Endothelial cell of umbilical vein (primary cell): ENCODE measurements around the gene INTS1. TPM values are rescaled to one million over a fixed set of nuclear protein-coding genes. Genes with fewer than 3 reads are reported as not detected.

Experiments used
- BruUV-seq: library from RNA; stranded (reverse); fragments of 400-500 nt; replicated peaks from 2 replicates; lab custom pipeline; 2021; lab: Mats Ljungman, UMichigan
- CTCF ChIA-PET: fragments of 300-600, 350-600 bp; sonication (Branson Sonifier 250); formaldehyde crosslinking; loops from one replicate; lab custom pipeline; 2021; ENCODE audit warnings: antibody characterized with exemption, inconsistent platforms; lab: Charles Lee
- POLR2A ChIA-PET: fragments of 300-600, 350-600 bp; sonication (Branson Sonifier 250); formaldehyde crosslinking; loops from one replicate; lab custom pipeline; 2021; ENCODE audit warnings: antibody characterized with exemption, inconsistent platforms; lab: Charles Lee
- DNase-seq: peaks from one replicate; pipeline ENCODE4 v3.0.0-alpha.2; 2011; ENCODE audit warnings: low read depth, low spot score
- FAIRE-seq: peaks from 2 replicates; lab custom pipeline; 2011; peaks lifted over from hg19 to GRCh38; lab: Jason Lieb, UNC
- H2AFZ ChIP-seq: 2 replicates; pipeline ENCODE4 v1.6.0; 2012; ENCODE audit warnings: low read depth, low read length, control low read depth, inconsistent platforms
- H3K27ac ChIP-seq: 2 replicates; pipeline ENCODE4 v1.5.1; 2011; ENCODE audit warnings: low read depth, mild to moderate bottlenecking, control low read depth, low read length, moderate library complexity; ENCODE audit not compliant: insufficient read depth
- H3K27me3 ChIP-seq, 2 experiments: 2 replicates each; pipeline versions ENCODE4 v1.6.0 to v1.6.1; 2011; ENCODE audit warnings: low read length in 2 of 2, mixed read lengths in 1 of 2; ENCODE audit not compliant: control insufficient read depth in 2 of 2, insufficient read depth in 2 of 2
- H3K36me3 ChIP-seq, 2 experiments: 2 replicates in 1 of 2; 3 replicates in 1 of 2; pipeline ENCODE4 v1.5.1; 2011; ENCODE audit warnings: low read length in 2 of 2, mild to moderate bottlenecking in 1 of 2, moderate library complexity in 1 of 2; ENCODE audit not compliant: control insufficient read depth in 2 of 2, insufficient read depth in 2 of 2; ENCODE audit errors: extremely low read depth in 1 of 2
- H3K4me1 ChIP-seq: 3 replicates; pipeline ENCODE4 v1.5.1; 2011; ENCODE audit warnings: mild to moderate bottlenecking, low read length; ENCODE audit not compliant: control insufficient read depth, insufficient read depth; ENCODE audit errors: extremely low read depth
- H3K4me2 ChIP-seq: 2 replicates; pipeline ENCODE4 v1.6.1; 2011; ENCODE audit warnings: low read length, control low read depth, mixed read lengths; ENCODE audit not compliant: insufficient read depth
- H3K4me3 ChIP-seq, 3 experiments: fragments of 200-600 bp in 1 of 3; sonication (generic), shearing (Covaris generic) in 1 of 3; replicated peaks in 1 of 3; 2 replicates each; pipeline ENCODE4 v1.5.1; 2011 to 2016; ENCODE audit warnings: control low read depth in 3 of 3, low read length in 3 of 3, mild to moderate bottlenecking in 2 of 3, inconsistent platforms in 1 of 3, low read depth in 1 of 3, moderate library complexity in 1 of 3; ENCODE audit not compliant: insufficient read depth in 1 of 3
- H3K79me2 ChIP-seq: 2 replicates; pipeline ENCODE4 v1.6.0; 2012; ENCODE audit warnings: low read length, inconsistent platforms; ENCODE audit not compliant: control insufficient read depth, insufficient read depth
- H3K9ac ChIP-seq: replicated peaks from 2 replicates; pipeline ENCODE3; 2011; ENCODE audit warnings: low read length, control low read depth; ENCODE audit not compliant: insufficient read depth; ENCODE audit errors: extremely low read depth
- H3K9me1 ChIP-seq: replicated peaks from 3 replicates; pipeline ENCODE4 v1.6.0; 2011; ENCODE audit warnings: mild to moderate bottlenecking, low read length; ENCODE audit not compliant: control insufficient read depth, insufficient read depth; ENCODE audit errors: extremely low read depth
- H3K9me3 ChIP-seq: replicated peaks from 2 replicates; pipeline ENCODE4 v1.5.1; 2012; ENCODE audit warnings: low read length, inconsistent platforms; ENCODE audit not compliant: control insufficient read depth, insufficient read depth
- H4K20me1 ChIP-seq: replicated peaks from 2 replicates; pipeline ENCODE3; 2011; ENCODE audit warnings: mild to moderate bottlenecking, low read length; ENCODE audit not compliant: control insufficient read depth, insufficient read depth; ENCODE audit errors: extremely low read depth
- FOS ChIP-seq: IDR thresholded peaks from 2 replicates; pipeline ENCODE4 v1.6.1; 2011; ENCODE audit warnings: mild to moderate bottlenecking, low read length, moderate library complexity, borderline replicate concordance; ENCODE audit not compliant: insufficient read depth
- GATA2 ChIP-seq: IDR thresholded peaks from 2 replicates; pipeline ENCODE4 v1.7.0; 2011; ENCODE audit warnings: low read depth, mild to moderate bottlenecking, moderate library complexity, mixed read lengths, low read length; ENCODE audit not compliant: insufficient read length, insufficient read depth
- JUN ChIP-seq: IDR thresholded peaks from 2 replicates; pipeline ENCODE4 v1.6.1; 2011; ENCODE audit warnings: borderline replicate concordance, low read depth; ENCODE audit not compliant: insufficient read length, insufficient read depth
- MAX ChIP-seq: IDR thresholded peaks from 2 replicates; pipeline ENCODE4 v1.6.1; 2011; ENCODE audit not compliant: insufficient read depth, insufficient read length
- MYC ChIP-seq: IDR thresholded peaks from one replicate; pipeline ENCODE4 v1.6.1; 2011; ENCODE audit warnings: mild to moderate bottlenecking, low read depth, low read length
- POLR2A ChIP-seq: IDR thresholded peaks from 2 replicates; pipeline ENCODE4 v1.6.1; 2012; ENCODE audit warnings: low read depth, mild to moderate bottlenecking, control low read depth, low read length
- dilution Hi-C: fragments of 300-500 bp; cut with MboI; formaldehyde crosslinking; loops from one replicate; pipeline ENCODE4 v1.15.0; 2019; ENCODE audit warnings: low sequenced_read_pairs; ENCODE audit not compliant: extremely low pct_ligation_motif_present
- intact Hi-C: fragments of 100-400 bp; cut with micrococcal nuclease; formaldehyde crosslinking; loops from one replicate; pipeline ENCODE4 v1.10.0; 2022
- polyA plus RNA-seq, 4 experiments: library from polyadenylated mRNA; depleted of rRNA in 3 of 4; stranded (reverse) in 3 of 4; unstranded in 1 of 4; fragments of >200 nt; gene quantifications; 2 replicates each; pipeline versions ENCODE4 v1.2.1 to v1.2.3, GENCODE V29; 2011 to 2012; ENCODE audit warnings: missing spikeins in 1 of 4
- total RNA-seq: library from RNA; stranded (reverse); gene quantifications from 2 replicates; pipeline ENCODE4 v1.2.3, GENCODE V29; 2021

The INTS1 gene
- total and polyA plus RNA-seq, 2 donors (not counting 3 experiments of a cell fraction or from before 2014, with no cell fraction given) = 57.8 to 116 TPM

DNA sequence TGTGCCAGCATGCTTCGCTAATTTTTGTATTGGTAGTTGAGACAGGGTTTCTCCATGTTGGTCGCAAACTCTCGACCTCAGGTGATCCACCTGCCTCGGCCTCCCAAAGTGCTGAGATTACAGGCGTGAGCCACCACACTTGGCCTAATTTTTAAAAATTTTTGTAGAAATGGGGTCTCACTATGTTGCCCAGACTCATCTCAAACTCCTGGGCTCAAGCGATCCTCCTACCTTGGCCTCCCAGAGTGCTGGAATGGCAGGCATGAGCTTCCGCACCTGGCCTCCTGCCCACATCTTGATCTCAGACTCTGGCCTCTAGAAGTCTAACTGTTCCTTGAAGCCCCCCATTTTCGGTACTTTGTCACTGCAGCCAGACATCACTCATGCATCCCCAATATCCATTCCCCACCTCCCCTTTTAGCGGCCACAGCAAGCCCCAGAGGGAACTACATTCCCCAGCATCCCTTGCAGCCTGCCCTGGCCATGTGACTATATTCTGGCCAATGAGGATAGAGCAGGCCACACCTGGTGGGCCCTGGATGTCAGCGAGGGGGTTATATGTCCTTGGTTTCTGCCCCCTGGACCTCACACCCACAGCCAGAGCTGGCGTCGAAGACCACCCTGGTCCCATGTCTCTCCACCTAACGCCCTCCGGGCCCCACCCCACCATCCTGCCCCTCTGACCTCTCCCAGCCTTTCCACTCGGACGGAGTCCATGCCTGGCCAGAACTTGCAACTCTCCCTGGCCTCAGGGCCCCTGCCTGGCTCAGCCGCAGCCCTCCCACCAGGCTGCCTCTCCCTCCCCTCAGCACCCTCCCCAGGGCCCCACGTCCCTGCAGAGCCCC lies 78.7 kb downstream of the INTS1 start:
- H3K36me3 ChIP-seq = no peaks in the 10 kb centered on the region
- no peak overlapping the region for H2AFZ ChIP-seq
- ChIA-PET CTCF (interaction anchor here (0.8 to 1.1 kb wide), 3 partner anchors 8 to 22 kb away, joined by 3 read pairs; no protein-coding TSS in a partner anchor), POLR2A (no interaction called here)
- H4K20me1 ChIP-seq = no peaks in the 10 kb centered on the region
- dilution Hi-C loops (no loop called here), intact Hi-C loops (no loop called here)
- no peaks in the 10 kb centered on the region for H3K79me2 ChIP-seq
- DNase-seq (no peak), FAIRE-seq (peak; percentile 49)
- no peak overlapping the region for H3K4me2 ChIP-seq
- peaks cover 6% of the 10 kb centered on the region in 2 experiments for H3K27me3 ChIP-seq
- no peaks in the 10 kb centered on the region for H3K4me1 ChIP-seq
- no TSS peak for BruUV-seq
- no peak overlapping the region for H3K4me3 ChIP-seq
- no peak overlapping the region for H3K27ac ChIP-seq
- no peaks in the 10 kb centered on the region for H3K9me1 ChIP-seq
- H3K9me3 ChIP-seq = no peaks in the 10 kb centered on the region
- H3K9ac ChIP-seq = no peak overlapping the region
- TF ChIP-seq MAX (peak; percentile 59), GATA2 (no peak)

DNA sequence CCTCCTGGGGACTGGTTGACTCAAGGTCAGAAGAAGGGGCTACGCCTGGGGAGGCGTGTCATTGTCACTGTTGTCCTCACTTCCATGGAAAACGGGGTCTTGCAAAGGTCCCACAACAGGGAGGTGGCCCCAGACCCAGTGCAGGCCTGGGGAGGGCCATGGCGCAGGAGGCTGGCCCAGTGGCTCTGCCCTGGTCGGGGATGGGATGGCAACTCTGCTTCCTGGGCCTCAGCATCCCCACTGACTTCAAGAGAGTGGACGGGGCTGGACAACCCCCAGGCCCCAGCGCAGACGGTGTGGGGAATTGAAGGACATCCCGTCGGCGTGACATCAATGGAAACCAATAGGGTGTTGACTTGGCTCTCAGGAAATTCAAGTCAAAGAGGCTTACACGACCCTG lies 80.1 kb downstream of the INTS1 start:
- Histone ChIP-seq H3K9me3 (no peaks in the 10 kb centered on the region), H3K27me3 (peaks cover 6% of the 10 kb centered on the region in 2 experiments), H3K9ac (no peak overlapping the region), H3K36me3 (no peaks in the 10 kb centered on the region), H3K4me1 (no peaks in the 10 kb centered on the region), H3K27ac (no peak overlapping the region), H3K79me2 (no peaks in the 10 kb centered on the region), H4K20me1 (no peaks in the 10 kb centered on the region), H3K4me2 (no peak overlapping the region), H3K9me1 (no peaks in the 10 kb centered on the region), H2AFZ (no peak overlapping the region), H3K4me3 (no peak overlapping the region)
- dilution Hi-C loops = no loop called here
- no peak for TF ChIP-seq GATA2
- TF ChIP-seq MYC = no peak
- TF ChIP-seq MAX = no peak
- no peak for TF ChIP-seq POLR2A
- TF ChIP-seq FOS = no peak
- no peak for TF ChIP-seq JUN
- ChIA-PET CTCF (interaction anchor here (1.0 to 1.1 kb wide), 2 partner anchors 8 to 11 kb away, joined by 3 read pairs; no protein-coding TSS in a partner anchor), POLR2A (no interaction called here)
- BruUV-seq = no TSS peak
- DNase-seq (no peak), FAIRE-seq (no peak)
- intact Hi-C loops = no loop called here
